RWPE1 (cell line): ENCODE measurements around the gene BICRAL.
"Not testable (repeated sequence)": the region's sequence is repeated elsewhere in the genome, so short reads cannot be mapped to it uniquely, and the experiment has no call there.

Experiments used
- CTCF ChIA-PET: fragments of 350-600 bp; sonication (Branson Sonifier 250); formaldehyde crosslinking; extraction: SDS; loops from one replicate; lab custom pipeline; 2021; lab: Yijun Ruan, JAX
- POLR2A ChIA-PET: fragments of 400-600 bp; formaldehyde crosslinking; extraction: SDS; loops from one replicate; lab custom pipeline; 2020; ENCODE audit warnings: antibody characterized with exemption; ENCODE audit not compliant: low non-redundant PET; lab: Yijun Ruan, JAX
- DNase-seq: peaks from one replicate; pipeline ENCODE4 v3.0.0; 2012; ENCODE audit warnings: low spot score
- H3K27ac ChIP-seq: fragments of 450-650 bp; 2 replicates; pipeline ENCODE4 v1.5.1; 2017
- TF ChIP-seq, protein P1 (sequence below): fragments of 450-650 bp; conservative IDR thresholded peaks from 2 replicates; pipeline ENCODE4 v1.5.1; 2017; ENCODE audit warnings: low read depth, mild to moderate bottlenecking

Gene BICRAL

GRCh38 chr6:42781796-42782688, at the start of gene BICRAL:
TSS of gene BICRAL (plus strand) at chr6:42782052. CDS start at chr6:42822023, 39,971 bp downstream.
- H3K27ac ChIP-seq, result peak within 1 kb of the TSS; percentile 97
- ChIA-PET CTCF (interaction anchor here (1.1 kb wide), 1 partner anchor 39 kb away, joined by 4 read pairs; no protein-coding TSS in a partner anchor), POLR2A (interaction anchor here (0.9 to 1.7 kb wide), 5 partner anchors 12 to 147 kb away, joined by 3 to 13 read pairs (median 3); partner anchors contain the start of genes CNPY3 and TBCC)
- DNase-seq, result peak; percentile 92
- TF ChIP-seq, protein P1, sequence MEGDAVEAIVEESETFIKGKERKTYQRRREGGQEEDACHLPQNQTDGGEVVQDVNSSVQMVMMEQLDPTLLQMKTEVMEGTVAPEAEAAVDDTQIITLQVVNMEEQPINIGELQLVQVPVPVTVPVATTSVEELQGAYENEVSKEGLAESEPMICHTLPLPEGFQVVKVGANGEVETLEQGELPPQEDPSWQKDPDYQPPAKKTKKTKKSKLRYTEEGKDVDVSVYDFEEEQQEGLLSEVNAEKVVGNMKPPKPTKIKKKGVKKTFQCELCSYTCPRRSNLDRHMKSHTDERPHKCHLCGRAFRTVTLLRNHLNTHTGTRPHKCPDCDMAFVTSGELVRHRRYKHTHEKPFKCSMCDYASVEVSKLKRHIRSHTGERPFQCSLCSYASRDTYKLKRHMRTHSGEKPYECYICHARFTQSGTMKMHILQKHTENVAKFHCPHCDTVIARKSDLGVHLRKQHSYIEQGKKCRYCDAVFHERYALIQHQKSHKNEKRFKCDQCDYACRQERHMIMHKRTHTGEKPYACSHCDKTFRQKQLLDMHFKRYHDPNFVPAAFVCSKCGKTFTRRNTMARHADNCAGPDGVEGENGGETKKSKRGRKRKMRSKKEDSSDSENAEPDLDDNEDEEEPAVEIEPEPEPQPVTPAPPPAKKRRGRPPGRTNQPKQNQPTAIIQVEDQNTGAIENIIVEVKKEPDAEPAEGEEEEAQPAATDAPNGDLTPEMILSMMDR, result no peak

GRCh38 chr6:42733867-42734481, 47.9 kb upstream of the BICRAL start:
- CTCF ChIA-PET, result interaction anchor here (0.6 kb wide), 1 partner anchor 783 kb away, joined by 3 read pairs; the partner anchor contains the start of genes POLR1C and YIPF3

GRCh38 chr6:42735976-42736375, 45.9 kb upstream of the BICRAL start:
- ChIA-PET CTCF (no interaction called here), POLR2A (no interaction called here)
- no peak for DNase-seq
- H3K27ac ChIP-seq, result no peak overlapping the region
- TF ChIP-seq, protein P1, result no peak

More at GRCh38 chr6:42733867-42734481, 47.9 kb upstream of the BICRAL start:
- DNase-seq, H3K27ac ChIP-seq, POLR2A ChIA-PET: not testable (repeated sequence)

- H3K27ac ChIP-seq, result no peak overlapping the region
- CTCF ChIA-PET, result interaction anchor here (1.1 kb wide), 1 partner anchor 15 kb away, joined by 3 read pairs; no protein-coding TSS in a partner anchor
- no peak for DNase-seq
- TF ChIP-seq, protein P1, result no peak
- POLR2A ChIA-PET, result no interaction called here
These were observed 41.1 kb upstream of the BICRAL start for GRCh38 chr6:42740725-42741124.

DNA sequence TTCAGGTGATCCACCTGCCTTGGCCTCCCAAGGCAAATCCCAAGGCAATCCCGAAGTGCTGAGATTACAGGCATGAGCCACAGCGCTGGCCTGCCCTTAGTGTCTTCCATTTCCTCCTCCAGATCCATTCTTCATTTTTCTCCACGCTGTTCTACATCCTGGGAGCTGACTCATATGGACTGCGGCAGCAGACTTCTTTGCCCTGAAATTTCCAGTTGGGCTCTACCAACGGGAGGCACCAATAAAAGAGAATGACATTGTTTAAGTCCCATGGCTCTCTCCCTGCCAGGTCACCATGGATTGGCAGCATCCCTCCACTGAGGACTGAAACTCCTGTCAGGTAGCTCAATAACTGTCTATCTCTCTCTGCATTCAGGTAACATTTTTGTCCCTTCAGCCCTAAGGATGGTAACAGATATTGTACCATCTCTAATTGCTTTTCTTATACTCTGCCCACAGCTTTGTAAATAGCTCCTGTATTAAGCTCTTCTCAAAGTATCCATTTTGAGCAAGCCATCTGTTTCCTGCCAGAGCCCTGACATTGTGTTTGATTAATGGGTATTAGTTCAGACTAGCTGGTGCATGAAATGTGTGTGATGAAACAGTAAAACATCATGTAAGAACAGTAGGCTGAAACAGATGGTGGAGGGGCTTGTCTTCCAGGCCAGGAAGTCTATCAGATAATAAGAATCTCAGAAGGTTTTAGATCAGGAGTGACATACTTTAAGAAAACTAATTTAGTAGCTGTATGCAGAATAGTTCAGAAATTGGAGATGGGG, 39.5 kb upstream of the BICRAL start:
- peak; percentile 38 for DNase-seq
- ChIA-PET POLR2A (interaction anchor here (0.6 kb wide), 2 partner anchors 36 to 44 kb away, joined by 3 to 6 read pairs; no protein-coding TSS in a partner anchor), CTCF (interaction anchor here (0.6 to 0.9 kb wide), 2 partner anchors 39 to 152 kb away, joined by 4 to 5 read pairs; no protein-coding TSS in a partner anchor)
- TF ChIP-seq, protein P1, result no peak
- H3K27ac ChIP-seq, result peak overlapping the region; percentile 100

GRCh38 chr6:42744351-42744893, 37.4 kb upstream of the BICRAL start:
- CTCF ChIA-PET, result interaction anchor here (0.5 kb wide), 1 partner anchor 1263 kb away, joined by 3 read pairs; no protein-coding TSS in a partner anchor
- H3K27ac ChIP-seq, result peak overlapping the region; percentile 100
- POLR2A ChIA-PET, result interaction anchor here (0.6 to 3.1 kb wide), 2 partner anchors 8 to 38 kb away, joined by 7 to 13 read pairs; partner anchors contain the start of gene BICRAL
- TF ChIP-seq, protein P1, result no peak
- no peak for DNase-seq
